Mucosa of descending colon (tissue), 3 donors: Measurements from ENCODE around the gene SH3PXD2B. TPM values are rescaled to one million over a fixed set of nuclear protein-coding genes. Genes with fewer than 3 reads are reported as not detected.

Experiments used
- ATAC-seq: fragments of 200-7000 bp; cut with Tn5 transposase; one replicate; pipeline ENCODE4 v1.9.1; 2020; ENCODE audit warnings: mild to moderate bottlenecking, moderate library complexity
- DNase-seq, 3 donors: peaks; one replicate each; pipeline ENCODE4 v3.0.0-alpha.2; 2020
- H3K36me3 ChIP-seq: fragments of 200-600 bp; one replicate; pipeline ENCODE4 v1.8.0; 2021; ENCODE audit warnings: low read depth, mild to moderate bottlenecking
- H3K4me1 ChIP-seq: fragments of 200-600 bp; one replicate; pipeline ENCODE4 v1.8.0; 2021; ENCODE audit warnings: low read depth, mild to moderate bottlenecking
- H3K4me3 ChIP-seq: fragments of 200-600 bp; one replicate; pipeline ENCODE4 v1.8.0; 2021; ENCODE audit warnings: mild to moderate bottlenecking
- H3K9me3 ChIP-seq: fragments of 200-600 bp; one replicate; pipeline ENCODE4 v1.8.0; 2021; ENCODE audit warnings: mild to moderate bottlenecking
- CTCF ChIP-seq: fragments of 200-600 bp; IDR thresholded peaks from one replicate; pipeline ENCODE4 v1.8.0; 2022; ENCODE audit warnings: antibody characterized with exemption, mild to moderate bottlenecking
- intact Hi-C, 2 donors: fragments of 100-400 bp; cut with DNase I in 1 of 2; cut with micrococcal nuclease in 1 of 2; formaldehyde crosslinking; loops; one replicate each; pipeline versions ENCODE4 v1.11.0 to v1.11.1; 2022; cut with DNase I, micrococcal nuclease
- total RNA-seq, 3 donors: library from RNA; stranded (reverse); fragmentation: NEBNext Ultra II Directional in 2 of 3; extraction: Animal tissue kit (Norgen Biotek cat#: 25700) in 2 of 3; gene quantifications; one replicate each; pipeline versions ENCODE4 v1.2.1 to v1.2.4, GENCODE V29; 2021 to 2023
- donor health status: DM: no; HTN: no; CAD: no; lungs with moderate emphysema.
- donor health status: DM: no; HTN: no; CAD: no.
- donor health status: DM: no; HTN: yes; CAD: no.

Gene SH3PXD2B
- total RNA-seq, 3 donors from 2014 or later, result 5.4 to 28.7 (median 19.9) TPM

- ATAC-seq (no peak), DNase-seq (no peak)
- Histone ChIP-seq H3K4me1 (peaks cover 2% of the 10 kb centered on the region), H3K4me3 (no peak overlapping the region), H3K9me3 (no peaks in the 10 kb centered on the region), H3K36me3 (no peaks in the 10 kb centered on the region)
- intact Hi-C loops, result no loop called here
- TF ChIP-seq CTCF, result no peak
Observed at GRCh38 chr5:172436879-172437369, 17.4 kb downstream of the SH3PXD2B start.

- DNase-seq (no peak), ATAC-seq (no peak)
- H3K9me3 ChIP-seq, result no peaks in the 10 kb centered on the region
- no peak overlapping the region for H3K4me3 ChIP-seq
- intact Hi-C loops, result no loop called here
- H3K36me3 ChIP-seq, result no peaks in the 10 kb centered on the region
- TF ChIP-seq CTCF, result no peak
- H3K4me1 ChIP-seq, result peaks cover 2% of the 10 kb centered on the region
Observed at GRCh38 chr5:172436078-172436878, 18.0 kb downstream of the SH3PXD2B start.

GRCh38 chr5:172435362-172436077 lies 18.8 kb downstream of the SH3PXD2B start:
- intact Hi-C loops, result no loop called here
- Histone ChIP-seq H3K4me1 (peaks cover 2% of the 10 kb centered on the region), H3K36me3 (no peaks in the 10 kb centered on the region), H3K9me3 (no peaks in the 10 kb centered on the region), H3K4me3 (no peak overlapping the region)
- ATAC-seq (no peak), DNase-seq (no peak)
- TF ChIP-seq CTCF, result no peak

GRCh38 chr5:172434251-172434650 lies 20.1 kb downstream of the SH3PXD2B start:
- Histone ChIP-seq H3K4me3 (no peak overlapping the region), H3K4me1 (peaks cover 2% of the 10 kb centered on the region), H3K9me3 (no peaks in the 10 kb centered on the region), H3K36me3 (no peaks in the 10 kb centered on the region)
- DNase-seq (no peak), ATAC-seq (no peak)
- no peak for TF ChIP-seq CTCF
- intact Hi-C loops, result no loop called here

- DNase-seq (no peak), ATAC-seq (no peak)
- Histone ChIP-seq H3K4me3 (no peak overlapping the region), H3K4me1 (peaks cover 2% of the 10 kb centered on the region), H3K36me3 (no peaks in the 10 kb centered on the region), H3K9me3 (no peaks in the 10 kb centered on the region)
- no peak for TF ChIP-seq CTCF
- intact Hi-C loops, result no loop called here
Observed at GRCh38 chr5:172433513-172433912, 20.8 kb downstream of the SH3PXD2B start.
